GM18499 (cell line): ENCODE data around the gene LCN6.
"Not testable (repeated sequence)": the region's sequence is repeated elsewhere in the genome, so short reads cannot be mapped to it uniquely, and the experiment has no call there.

Experiments
- ATAC-seq: cut with Tn5 transposase; IDR thresholded peaks from one replicate; pipeline ENCODE4 v1.9.1; 2021; ENCODE audit warnings: moderate number of reproducible peaks; ENCODE audit not compliant: insufficient read depth, unreplicated experiment

LCN6 gene, protein sequence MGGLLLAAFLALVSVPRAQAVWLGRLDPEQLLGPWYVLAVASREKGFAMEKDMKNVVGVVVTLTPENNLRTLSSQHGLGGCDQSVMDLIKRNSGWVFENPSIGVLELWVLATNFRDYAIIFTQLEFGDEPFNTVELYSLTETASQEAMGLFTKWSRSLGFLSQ

DNA sequence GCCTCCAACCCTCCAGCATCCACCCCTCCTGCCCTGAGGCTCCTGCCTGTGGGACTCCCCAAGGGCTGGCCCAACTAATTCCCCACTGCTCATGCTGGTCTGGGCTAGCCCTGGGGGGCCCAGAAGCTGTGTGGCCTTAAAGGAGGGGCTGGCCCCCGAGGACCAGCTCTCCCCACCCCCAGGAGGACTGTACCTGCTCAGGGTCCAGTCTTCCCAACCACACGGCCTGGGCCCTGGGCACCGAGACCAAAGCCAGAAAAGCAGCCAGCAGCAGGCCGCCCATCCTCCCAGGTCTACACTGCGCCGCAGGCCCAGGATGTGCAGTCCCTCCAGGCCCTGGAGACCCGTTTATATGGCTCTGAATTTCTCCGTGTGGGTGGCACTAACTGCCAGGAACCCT is at the start of gene LCN6:
Gene LCN6, minus strand, starts transcription at position 325 of the 400 bp plus-strand sequence. Its CDS starts 42 bp downstream, at position 283.
- ATAC-seq, result no peak

DNA sequence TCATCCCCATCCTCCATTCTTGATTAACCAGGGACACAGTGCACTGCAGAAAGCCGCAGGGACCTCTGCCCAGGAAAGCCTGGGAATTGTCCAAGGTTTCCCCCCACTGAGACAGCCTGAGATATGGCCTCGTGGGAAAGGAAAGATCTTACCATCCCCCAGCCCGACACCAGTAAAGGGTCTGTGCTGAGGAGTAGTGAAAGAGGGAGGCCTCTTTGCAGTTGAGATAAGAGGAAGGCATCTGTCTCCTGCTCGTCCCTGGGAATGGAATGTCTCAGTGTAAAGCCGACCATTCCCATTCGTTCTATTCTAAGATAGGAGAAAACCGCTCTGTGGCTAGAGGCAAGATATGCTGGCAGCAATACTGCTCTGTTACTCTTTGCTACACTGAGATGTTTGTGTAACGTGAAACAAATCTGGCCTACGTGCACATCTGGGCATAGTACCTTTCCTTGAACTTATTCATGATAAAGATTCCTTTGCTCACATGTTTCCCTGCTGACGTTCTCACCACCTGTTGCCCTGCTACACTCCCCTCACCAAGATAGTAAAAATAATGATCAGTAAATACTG is 48.5 kb upstream of the LCN6 start:
- not testable (repeated sequence) for ATAC-seq

DNA sequence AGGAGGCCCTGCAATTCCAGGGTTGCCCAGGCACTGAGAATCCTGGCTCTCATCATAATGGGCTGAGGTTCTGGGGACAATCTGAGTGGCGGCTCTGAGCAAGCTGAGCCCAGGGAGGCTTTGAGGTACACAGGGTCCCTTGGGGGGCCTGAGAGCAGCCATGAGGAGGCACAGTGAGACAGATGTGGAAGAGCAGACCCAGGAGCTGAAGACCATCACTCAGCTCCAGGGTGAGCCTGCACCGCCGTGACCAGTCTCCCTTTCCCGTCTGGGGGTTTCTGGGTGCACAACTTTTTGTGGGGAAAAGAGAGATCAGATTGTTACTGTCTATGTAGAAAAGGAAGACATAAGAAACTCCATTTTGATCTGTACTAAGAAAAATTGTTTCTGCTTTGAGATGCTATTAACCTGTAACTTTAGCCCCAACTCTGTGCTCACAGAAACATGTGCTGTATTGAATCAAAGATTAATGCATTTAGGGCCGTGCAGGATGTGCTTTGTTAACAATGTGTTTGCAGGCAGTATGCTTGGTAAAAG is 48.0 kb upstream of the LCN6 start, which contains the start of gene CCDC183:
Gene CCDC183, plus strand, starts transcription at position 101 of the 537 bp plus-strand sequence. Its CDS starts 60 bp downstream, at position 161.
- no peak for ATAC-seq

DNA sequence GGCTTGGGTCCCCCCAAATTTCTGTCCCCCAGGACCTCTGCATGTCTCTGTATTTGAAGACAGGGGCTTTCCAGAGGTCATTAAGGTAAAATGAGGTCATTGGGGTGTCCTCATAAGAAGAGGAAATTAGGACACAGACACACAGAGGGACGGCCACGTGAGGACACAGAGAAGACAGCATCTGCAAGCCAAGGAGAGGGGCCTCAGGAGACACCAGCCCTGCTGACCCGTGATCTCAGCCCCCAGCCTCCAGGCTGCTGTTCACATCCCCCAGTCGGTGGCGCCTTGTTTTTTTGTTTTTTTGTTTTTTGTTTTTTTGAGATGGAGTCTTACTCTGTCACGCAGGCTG is 46.6 kb upstream of the LCN6 start:
- ATAC-seq, result no peak

DNA sequence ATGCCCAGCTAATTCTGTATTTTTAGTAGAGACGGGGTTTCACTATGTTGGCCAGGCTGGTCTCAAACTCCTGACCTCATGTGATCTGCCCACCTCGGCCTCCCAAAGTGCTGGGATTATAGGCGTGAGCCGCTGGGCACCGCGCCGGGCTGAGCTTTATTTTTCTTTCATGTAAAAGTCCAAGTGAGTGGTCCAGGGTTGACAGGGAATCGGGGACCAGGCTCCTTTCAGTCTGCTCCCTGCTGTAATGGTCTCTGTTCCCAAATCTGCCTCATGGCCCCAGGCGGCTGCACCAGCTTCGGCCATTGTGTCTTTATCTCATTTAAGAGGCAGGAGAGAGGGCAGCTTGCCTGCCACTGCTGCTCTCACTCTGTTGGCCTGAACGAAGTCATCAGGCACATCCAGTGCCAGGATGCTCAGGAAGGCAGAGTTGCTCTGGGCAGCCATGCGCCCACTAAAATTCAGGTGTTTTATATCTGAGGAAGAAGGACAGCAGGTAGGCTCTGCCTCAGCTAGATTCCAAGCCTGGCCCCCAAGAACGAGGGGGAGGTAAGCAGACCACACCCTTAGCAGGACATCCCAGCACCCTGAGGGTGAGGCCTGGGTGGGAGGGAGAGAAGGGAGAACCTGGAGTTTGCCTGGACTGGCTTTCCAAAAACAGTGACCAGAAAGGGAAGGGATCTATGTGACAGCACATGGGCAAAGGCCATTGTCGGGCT is 46.1 kb upstream of the LCN6 start:
- no peak for ATAC-seq

DNA sequence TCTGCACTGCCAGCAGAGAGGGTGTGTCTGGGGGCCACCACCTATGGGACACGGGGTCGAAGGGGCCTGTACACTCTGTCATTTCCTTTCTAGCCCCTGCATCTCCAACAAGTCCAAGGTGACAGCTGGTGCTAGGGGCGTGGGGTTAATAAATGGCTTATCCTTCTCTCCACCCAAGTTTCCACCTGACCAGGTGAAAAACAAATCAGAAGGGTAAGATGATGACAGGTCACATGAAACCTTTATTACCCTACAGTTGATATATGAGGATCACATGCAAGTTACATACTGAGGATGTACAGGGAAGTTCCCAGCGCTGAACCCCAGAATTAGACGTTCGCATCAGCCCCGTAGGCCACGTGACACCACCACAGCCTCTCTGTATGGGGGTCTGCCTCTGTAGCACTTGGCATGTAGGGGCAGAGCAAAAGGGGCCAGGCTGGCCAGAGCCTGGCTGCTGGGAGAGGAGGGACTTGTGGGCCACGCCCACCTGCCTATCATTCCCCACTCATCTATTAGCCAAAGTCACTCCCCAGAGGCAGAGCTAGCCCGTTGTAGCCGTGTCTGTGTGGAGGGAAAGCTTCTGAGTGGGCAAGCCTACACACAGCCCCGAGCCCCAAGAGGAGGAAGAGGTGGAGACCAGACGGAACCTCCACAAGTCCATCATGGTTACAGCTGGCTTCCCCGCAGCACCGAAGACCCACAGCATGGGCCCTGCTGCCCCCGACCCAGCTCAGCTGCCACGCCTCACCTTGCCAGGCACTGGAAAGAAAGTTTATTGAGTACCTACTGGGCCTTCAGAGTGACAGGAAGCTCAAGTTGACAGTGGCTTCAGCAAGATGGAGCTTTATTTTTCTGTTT is 45.0 kb upstream of the LCN6 start:
- no peak for ATAC-seq

DNA sequence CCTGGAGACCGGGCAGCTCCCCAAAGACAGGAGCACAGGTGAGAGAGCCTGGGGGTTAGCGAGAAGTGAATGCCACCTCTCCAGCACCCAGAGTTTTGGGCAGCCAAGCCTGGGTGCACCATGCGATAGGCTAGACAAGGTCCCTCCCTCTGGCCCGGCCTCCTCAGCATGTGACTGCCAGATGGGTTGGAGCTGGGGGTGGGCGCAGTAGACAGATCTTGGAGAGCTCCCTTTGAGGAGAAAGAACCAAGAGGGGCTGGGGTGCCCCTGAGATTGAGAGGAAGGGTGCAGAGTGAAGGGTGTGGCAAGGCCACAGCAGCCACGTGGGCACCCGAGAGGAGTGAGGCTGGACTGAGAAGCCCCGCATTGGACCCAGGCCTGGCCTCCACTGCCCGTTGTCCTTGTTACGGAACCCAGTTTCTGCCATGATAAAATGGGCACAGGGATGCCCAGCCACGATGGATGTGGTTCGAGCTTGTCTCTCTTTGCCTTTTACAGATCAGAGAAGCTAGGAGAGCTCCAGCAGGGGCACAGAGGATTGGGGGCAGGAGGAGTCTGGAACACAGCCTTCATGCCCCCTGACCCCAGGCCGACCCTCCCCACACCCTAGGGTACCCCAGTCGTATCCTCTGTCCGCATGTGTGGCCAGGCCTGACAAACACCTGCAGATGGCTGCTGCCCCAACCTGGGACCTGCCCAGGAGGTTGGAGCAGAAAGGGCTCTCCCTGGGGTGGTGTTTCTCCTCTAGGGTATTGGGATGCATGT is 44.2 kb upstream of the LCN6 start:
- no peak for ATAC-seq

DNA sequence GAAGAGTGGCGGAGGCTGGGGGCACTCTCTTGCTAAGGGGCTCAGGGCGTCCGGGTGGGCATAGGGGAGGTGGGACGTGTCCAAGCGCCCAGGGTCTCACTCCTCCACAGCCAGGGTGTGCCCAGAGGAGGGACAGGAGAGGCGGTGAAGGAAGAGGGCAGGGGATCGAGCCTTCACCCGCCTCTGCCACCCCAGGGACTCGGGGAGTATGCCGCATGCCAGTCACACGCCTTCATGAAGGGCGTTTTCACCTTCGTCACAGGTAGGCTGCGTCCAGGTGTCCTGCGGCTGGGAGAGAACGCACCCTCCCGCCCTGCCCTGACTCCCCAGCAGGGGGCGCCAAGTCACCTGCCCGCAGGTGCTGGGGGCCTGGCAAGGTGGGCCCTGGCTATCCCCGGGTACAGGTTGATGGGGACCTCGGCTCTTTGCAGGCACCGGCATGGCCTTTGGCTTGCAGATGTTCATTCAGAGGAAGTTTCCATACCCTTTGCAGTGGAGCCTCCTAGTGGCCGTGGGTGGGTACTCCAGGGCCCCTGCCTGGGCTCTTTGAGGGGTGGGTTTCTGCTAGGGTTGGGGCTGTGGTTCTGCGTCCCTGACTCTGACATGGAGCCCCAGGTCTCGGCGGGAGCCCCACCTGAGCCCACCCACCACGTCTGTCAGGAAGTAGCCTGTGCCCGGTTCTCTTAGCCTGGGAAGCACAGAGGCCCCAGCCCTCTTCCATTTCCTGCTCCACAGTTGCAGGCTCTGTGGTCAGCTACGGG is 43.4 kb upstream of the LCN6 start:
- ATAC-seq, result no peak

DNA sequence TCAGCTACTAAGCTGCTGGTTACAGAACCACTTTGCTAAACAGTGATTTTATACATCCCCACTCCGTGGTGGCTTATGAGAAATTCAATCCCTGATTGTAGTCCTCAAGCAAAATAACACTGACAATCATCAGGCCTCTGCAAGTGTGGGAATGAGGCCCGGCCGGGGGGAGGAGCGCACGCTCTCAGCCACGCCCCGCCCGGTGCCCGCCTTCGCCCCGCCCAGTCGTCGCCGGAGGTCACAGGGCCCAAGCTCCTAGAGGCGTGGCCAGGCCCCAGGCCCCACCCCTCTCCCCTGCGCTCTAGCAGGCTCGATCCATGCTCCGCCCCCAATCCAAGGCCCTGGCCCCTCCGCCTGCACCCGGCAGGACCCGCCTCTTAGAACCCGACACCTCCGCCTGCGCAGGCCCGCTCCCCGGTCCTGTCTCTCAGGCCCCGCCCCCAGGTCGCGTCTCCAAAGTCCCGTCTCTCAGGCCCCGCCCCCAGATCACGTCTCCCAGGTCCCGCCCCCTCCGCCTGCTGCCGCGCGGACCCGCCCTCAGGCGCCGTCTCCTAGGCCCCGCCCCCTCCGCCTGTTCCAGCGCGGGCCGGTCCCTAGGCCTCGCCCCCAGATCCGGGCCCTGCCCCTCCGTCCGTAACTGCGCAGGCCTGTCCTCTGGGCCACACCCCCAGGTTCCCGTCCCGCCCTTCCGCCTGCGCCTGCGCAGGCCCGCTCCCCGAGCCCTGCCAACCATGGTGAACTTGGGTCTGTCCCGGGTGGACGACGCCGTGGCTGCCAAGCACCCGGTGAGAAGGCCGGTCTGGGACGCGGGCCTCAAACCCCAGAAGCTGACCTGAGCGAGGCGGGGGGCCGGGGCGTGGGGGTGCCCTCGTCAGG is 42.6 kb upstream of the LCN6 start, which contains the start of gene TMEM141:
Gene TMEM141, plus strand, starts transcription at position 705 of the 876 bp plus-strand sequence. Its CDS starts 27 bp downstream, at position 732.
- no peak for ATAC-seq

DNA sequence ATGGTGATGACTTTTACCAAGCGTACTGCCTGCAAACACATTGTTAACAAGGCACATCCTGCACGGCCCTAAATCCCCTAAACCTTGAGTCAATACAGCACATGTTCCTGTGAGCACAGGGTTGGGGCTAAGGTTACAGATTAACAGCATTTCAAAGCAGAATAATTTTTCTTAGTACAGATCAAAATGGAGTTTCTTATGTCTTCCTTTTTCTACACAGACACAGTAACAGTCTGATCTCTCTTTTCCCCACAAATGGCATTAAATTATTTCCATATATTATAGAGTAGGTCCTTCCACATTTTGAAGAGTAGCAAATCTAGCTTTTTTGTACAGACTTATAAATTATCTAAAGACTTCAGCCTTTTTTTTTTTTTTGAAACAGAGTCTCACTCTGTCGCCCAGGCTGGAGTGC is 41.2 kb upstream of the LCN6 start:
- ATAC-seq, result no peak

DNA sequence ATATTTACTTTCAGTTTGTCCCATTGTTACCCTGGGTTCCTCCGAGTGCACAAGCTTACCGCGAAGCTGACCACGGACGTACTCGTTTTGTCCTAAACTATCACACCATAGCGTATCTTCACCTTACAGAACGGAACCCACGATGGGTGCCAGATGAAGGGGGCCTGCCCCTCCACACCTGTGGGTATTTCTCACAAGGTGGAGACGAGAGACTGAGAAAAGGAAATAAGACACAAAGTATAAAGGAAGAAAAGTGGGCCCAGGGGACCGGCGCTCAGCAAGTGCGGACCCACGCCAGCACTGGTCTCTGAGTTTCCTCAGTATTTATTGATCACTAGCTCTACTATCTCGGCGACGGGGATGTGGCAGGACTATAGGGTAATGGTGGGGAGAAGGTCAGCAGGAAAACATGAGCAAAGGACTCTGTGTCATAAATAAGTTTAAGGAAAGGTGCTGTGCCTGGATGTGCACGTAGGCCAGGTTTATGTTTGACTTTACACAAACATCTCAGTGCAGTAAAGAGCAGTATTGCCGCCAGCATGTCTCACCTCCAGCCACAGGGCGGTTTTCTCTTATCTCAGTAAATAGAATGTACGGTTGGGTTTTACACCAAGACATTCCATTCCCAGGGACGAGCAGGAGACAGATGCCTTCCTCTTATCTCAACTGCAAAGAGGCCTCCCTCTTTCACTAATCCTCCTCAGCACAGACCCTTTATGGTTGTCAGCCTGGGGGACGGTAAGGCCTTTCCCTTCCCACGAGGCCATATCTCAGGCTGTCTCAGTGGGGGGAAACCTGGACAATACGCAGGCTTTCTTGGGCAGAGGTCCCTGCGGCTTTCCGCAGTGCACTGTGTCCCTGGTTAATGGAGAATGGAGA is 40.6 kb upstream of the LCN6 start:
- ATAC-seq, result not testable (repeated sequence)

DNA sequence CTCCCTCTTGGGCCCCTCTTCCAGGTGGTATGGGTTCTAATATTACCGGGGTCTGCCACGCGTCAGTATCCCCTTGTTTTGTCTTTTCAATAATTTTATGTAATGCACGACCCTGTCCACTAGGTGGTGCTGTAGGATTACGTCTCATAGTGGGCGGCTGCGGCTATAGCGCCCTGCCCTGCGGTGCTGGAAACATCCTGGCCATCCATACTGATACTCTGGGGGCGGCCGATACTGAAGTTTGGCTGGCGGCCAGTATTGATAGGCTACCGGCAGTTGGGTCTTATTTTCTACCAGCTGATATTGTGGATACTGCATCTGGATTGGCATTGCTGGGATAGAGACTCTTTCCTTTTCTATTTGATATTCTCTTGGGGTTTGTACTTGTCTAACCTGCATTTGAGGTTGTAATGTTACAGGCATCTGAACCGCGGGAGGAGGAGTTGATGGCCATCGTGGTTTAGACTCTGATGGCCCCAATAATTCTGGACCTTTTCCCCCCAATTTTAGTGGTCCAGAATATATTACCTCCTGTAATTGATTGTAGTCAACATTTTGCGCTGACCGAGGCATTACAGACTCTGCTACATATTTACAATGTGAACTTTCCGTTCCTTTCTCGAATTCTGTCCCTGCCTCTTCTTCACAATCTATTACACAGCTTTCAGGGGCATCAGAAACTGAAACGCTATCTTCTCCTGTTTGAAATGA is 39.5 kb upstream of the LCN6 start:
- no peak for ATAC-seq

DNA sequence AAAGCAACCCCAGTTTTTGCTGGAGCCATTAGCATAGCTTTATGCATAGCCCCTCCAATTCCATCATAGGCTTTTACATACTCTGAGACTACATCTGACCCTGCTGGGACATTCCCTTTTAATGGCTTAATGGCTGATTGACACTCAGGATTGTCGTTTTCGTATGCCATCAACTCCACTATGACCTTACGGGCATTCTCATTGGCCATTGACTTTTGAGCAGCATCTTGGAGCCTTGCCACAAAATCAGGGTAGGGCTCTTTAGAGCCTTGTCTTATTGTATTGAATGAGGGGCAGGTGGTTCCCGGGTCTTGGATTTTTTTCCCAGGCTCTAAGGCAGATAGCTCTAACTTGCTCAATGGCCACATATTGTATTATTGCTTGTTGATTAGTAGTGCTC is 38.7 kb upstream of the LCN6 start:
- ATAC-seq, result not testable (repeated sequence)

DNA sequence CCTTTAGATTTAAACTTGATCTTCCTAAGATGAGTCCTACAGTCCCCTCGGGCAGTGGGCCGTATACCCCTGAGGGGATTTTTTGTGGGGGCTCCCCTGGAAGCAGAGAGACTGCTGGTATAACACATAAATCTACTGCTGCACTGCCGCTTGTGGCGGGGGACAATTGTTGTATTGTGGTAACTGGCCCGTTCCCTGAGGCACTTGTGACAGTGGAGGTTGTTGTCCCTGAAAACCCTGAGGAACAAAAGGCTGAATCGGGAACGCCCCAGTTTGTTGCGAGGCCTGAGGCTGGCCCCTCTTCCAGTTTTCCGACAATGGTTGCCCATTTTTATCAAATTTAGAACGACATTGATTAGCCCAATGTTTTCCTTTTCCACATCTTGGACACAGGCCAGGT is 38.1 kb upstream of the LCN6 start:
- no peak for ATAC-seq

DNA sequence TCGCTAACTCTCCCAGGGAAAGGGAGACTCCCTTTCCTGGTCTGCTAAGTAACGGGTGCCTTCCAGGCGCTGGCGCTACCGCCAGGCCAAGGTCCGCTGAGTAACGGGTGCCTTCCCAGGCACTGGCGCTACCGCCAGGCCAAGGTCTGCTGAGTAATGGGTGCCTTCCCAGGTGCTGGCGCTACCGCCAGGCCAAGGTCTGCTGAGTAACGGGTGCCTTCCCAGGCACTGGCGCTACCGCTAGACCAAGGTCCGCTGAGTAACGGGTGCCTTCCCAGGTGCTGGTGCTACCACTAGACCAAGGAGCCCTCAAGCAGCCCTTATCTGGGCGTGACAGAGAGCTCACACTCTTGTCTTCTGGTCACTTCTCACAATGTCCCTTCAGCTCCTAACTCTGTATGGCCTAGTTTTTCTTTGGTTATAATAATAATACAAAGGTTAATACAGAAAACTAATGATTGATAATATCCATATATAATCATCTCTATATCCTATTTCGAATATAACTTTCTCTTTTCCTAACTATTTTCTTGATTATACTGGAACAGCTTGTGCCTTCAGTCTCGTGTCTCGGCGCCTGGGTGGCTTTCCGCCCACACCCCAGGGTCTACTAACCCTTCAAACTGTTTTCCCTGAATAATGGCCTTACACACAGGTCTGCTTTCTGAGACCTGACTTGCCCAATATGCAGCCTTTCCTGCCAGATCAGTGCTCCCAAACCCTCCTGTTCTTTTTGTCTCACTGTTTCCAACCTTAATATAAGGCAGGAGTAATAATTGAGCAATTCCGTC is 37.4 kb upstream of the LCN6 start:
- ATAC-seq, result not testable (repeated sequence)

DNA sequence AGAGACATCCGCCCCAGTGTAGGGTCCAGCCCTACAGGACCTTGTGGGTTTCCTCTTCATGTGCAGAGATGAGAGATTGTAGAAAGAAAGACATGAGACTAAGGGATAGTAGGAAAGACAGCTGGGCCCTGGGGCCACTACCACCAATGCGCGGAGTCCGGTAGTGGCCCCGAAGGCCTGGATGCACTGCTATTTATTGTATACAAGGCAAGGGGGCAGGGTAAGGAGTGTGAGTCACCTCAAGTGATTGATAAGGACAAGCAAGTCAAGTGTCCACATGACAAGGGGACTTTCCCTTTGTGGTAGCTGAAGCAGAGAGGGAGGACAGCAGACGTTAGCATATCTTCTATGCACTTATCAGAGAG is 36.7 kb upstream of the LCN6 start:
- no peak for ATAC-seq
